Smooth muscle cell (in vitro differentiated cells): ENCODE results near the gene ENTREP3. TPM values are rescaled to one million over a fixed set of nuclear protein-coding genes. Genes with fewer than 3 reads are reported as not detected.

Experiments used
- DNase-seq: peaks from one replicate; lab custom pipeline; 2025; ENCODE audit not compliant: unreplicated experiment; lab: John Stamatoyannopoulos, UW
- H2AFZ ChIP-seq: fragments of 200-600 bp; sonication (generic); 2 replicates; pipeline ENCODE4 v1.6.0; 2016; ENCODE audit warnings: antibody characterized with exemption, low read depth, mild to moderate bottlenecking
- H3F3A ChIP-seq: fragments of 200-600 bp; sonication (generic); 2 replicates; pipeline ENCODE4 v1.6.0; 2017; ENCODE audit warnings: antibody characterized with exemption, low read depth
- H3K27ac ChIP-seq: fragments of 200-600 bp; sonication (generic); 2 replicates; pipeline ENCODE4 v1.5.1; 2016; ENCODE audit warnings: low read depth, mild to moderate bottlenecking
- H3K27me3 ChIP-seq: fragments of 200-600 bp; sonication (generic); 2 replicates; pipeline ENCODE4 v1.6.1; 2016; ENCODE audit warnings: low read depth, mild to moderate bottlenecking
- H3K36me3 ChIP-seq: fragments of 200-600 bp; sonication (generic); 2 replicates; pipeline ENCODE4 v1.5.1; 2016; ENCODE audit warnings: low read depth
- H3K4me1 ChIP-seq: fragments of 200-600 bp; sonication (generic); 2 replicates; pipeline ENCODE4 v1.5.1; 2016; ENCODE audit warnings: low read depth
- H3K4me2 ChIP-seq: fragments of 200-600 bp; sonication (generic); 2 replicates; pipeline ENCODE4 v1.6.0; 2016; ENCODE audit warnings: mild to moderate bottlenecking
- H3K4me3 ChIP-seq: fragments of 200-600 bp; sonication (generic); 2 replicates; pipeline ENCODE4 v1.5.1; 2016; ENCODE audit warnings: mild to moderate bottlenecking
- H3K79me2 ChIP-seq: fragments of 200-600 bp; sonication (generic); 2 replicates; pipeline ENCODE4 v1.6.0; 2016; ENCODE audit warnings: low read depth, mild to moderate bottlenecking
- H3K9ac ChIP-seq: fragments of 200-600 bp; sonication (generic); 2 replicates; pipeline ENCODE4 v1.6.0; 2016; ENCODE audit warnings: low read depth
- H3K9me3 ChIP-seq: fragments of 200-600 bp; sonication (generic); replicated peaks from 2 replicates; pipeline ENCODE4 v1.5.1; 2016; ENCODE audit warnings: low read depth
- H4K20me1 ChIP-seq: fragments of 200-600 bp; sonication (generic); 2 replicates; pipeline ENCODE4 v1.6.0; 2016; ENCODE audit warnings: low read depth
- CTCF ChIP-seq: fragments of 200-600 bp; sonication (generic); IDR thresholded peaks from 2 replicates; pipeline ENCODE4 v1.5.1; 2017; ENCODE audit warnings: borderline replicate concordance, mild to moderate bottlenecking, antibody characterized with exemption; ENCODE audit not compliant: insufficient read depth, poor library complexity, severe bottlenecking
- WGBS: methylation state at CpG from one replicate; pipeline ENCODE4 v1.1.7; 2016; ENCODE audit warnings: low lambda C conversion rate; 5-methylcytosine and 5-hydroxymethylcytosine counted together
- polyA plus RNA-seq: library from polyadenylated mRNA; unstranded; fragments of >200 nt; fragmentation: Nextera tagmentation; extraction: Ambion mirVana; gene quantifications from 2 replicates; pipeline ENCODE4 v1.2.1, GENCODE V29; 2016
- total RNA-seq: library from RNA; depleted of rRNA; stranded (reverse); fragments of >200 nt; gene quantifications from 2 replicates; pipeline ENCODE4 v1.2.3, GENCODE V29; 2014

ENTREP3 gene
- total and polyA plus RNA-seq, 2 experiments from 2014 or later = 14.7 to 30.9 TPM

- no peak for TF ChIP-seq CTCF
- DNase-seq = no peak
- Histone ChIP-seq H3K9me3 (no peaks in the 10 kb centered on the region), H4K20me1 (no peaks in the 10 kb centered on the region), H3K9ac (no peak overlapping the region), H3F3A (peaks cover 4% of the 10 kb centered on the region), H3K79me2 (peaks cover 12% of the 10 kb centered on the region), H3K36me3 (no peaks in the 10 kb centered on the region), H2AFZ (no peak overlapping the region), H3K27me3 (no peaks in the 10 kb centered on the region), H3K4me2 (peak overlapping the region; percentile 96), H3K27ac (no peak overlapping the region), H3K4me3 (no peak overlapping the region), H3K4me1 (peaks cover 10% of the 10 kb centered on the region)
- WGBS = 87% methylated on average over 4 of the region's 4 CpGs
Measured at GRCh38 chr1:155210314-155211104, 44.8 kb downstream of the ENTREP3 start.

- no peaks in the 10 kb centered on the region for H3K36me3 ChIP-seq
- no peak for DNase-seq
- H3K27ac ChIP-seq = peak overlapping the region; percentile 100
- H3K4me3 ChIP-seq = peak overlapping the region; percentile 81
- H3K4me2 ChIP-seq = peak overlapping the region; percentile 96
- WGBS = 1% methylated on average over 13 of the region's 13 CpGs
- peaks cover 4% of the 10 kb centered on the region for H3F3A ChIP-seq
- H3K9ac ChIP-seq = peak overlapping the region; percentile 100
- peak overlapping the region; percentile 73 for H2AFZ ChIP-seq
- no peaks in the 10 kb centered on the region for H4K20me1 ChIP-seq
- no peaks in the 10 kb centered on the region for H3K9me3 ChIP-seq
- H3K27me3 ChIP-seq = no peaks in the 10 kb centered on the region
- peaks cover 10% of the 10 kb centered on the region for H3K4me1 ChIP-seq
- no peak for TF ChIP-seq CTCF
- peaks cover 12% of the 10 kb centered on the region for H3K79me2 ChIP-seq
Measured at GRCh38 chr1:155209312-155209721, 46.0 kb downstream of the ENTREP3 start.

- 2% methylated on average over 45 of the region's 64 CpGs for WGBS
- DNase-seq = peak; percentile 87
- Histone ChIP-seq H3K36me3 (no peaks in the 10 kb centered on the region), H3F3A (peaks cover 4% of the 10 kb centered on the region), H3K4me3 (peak within 1 kb of the TSS; percentile 81), H3K27me3 (no peaks in the 10 kb centered on the region), H3K79me2 (peaks cover 12% of the 10 kb centered on the region), H4K20me1 (no peaks in the 10 kb centered on the region), H3K4me1 (peaks cover 10% of the 10 kb centered on the region), H3K4me2 (peak within 1 kb of the TSS; percentile 96), H3K9ac (peak within 1 kb of the TSS; percentile 100), H2AFZ (peak within 1 kb of the TSS; percentile 73), H3K9me3 (no peaks in the 10 kb centered on the region), H3K27ac (peak within 1 kb of the TSS; percentile 100)
- TF ChIP-seq CTCF = no peak
Measured at GRCh38 chr1:155208541-155209311, 46.6 kb downstream of the ENTREP3 start, which contains the start of gene MTX1. Gene MTX1 (plus strand): TSS chr1:155208695. CDS start chr1:155208805, 110 bp downstream.
